ENCODE results near the gene DYDC2.

DNA sequence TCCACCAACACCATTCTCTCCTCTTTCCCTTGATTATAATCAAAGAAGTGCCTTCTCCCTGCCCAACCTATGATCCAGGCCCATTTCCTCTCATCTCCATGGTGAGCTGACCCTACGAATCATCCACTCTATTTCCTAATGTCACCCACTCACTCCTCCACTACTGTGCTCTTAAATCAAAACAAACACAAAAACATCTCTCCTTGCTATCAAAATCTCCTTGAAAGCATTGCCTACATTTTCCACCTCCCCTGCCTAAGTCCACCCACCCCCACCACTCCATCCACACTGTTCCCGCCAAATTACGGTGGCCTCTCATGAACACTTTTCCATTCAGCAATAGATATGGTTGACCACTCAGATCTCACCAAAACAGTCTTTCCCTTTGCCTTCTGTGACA is 5.4 kb upstream of the DYDC2 start:
- TF ChIP-seq, protein P1, sequence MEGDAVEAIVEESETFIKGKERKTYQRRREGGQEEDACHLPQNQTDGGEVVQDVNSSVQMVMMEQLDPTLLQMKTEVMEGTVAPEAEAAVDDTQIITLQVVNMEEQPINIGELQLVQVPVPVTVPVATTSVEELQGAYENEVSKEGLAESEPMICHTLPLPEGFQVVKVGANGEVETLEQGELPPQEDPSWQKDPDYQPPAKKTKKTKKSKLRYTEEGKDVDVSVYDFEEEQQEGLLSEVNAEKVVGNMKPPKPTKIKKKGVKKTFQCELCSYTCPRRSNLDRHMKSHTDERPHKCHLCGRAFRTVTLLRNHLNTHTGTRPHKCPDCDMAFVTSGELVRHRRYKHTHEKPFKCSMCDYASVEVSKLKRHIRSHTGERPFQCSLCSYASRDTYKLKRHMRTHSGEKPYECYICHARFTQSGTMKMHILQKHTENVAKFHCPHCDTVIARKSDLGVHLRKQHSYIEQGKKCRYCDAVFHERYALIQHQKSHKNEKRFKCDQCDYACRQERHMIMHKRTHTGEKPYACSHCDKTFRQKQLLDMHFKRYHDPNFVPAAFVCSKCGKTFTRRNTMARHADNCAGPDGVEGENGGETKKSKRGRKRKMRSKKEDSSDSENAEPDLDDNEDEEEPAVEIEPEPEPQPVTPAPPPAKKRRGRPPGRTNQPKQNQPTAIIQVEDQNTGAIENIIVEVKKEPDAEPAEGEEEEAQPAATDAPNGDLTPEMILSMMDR (IDR thresholded peaks at IDR 0.05; ENCODE audit: low read depth, low read length, missing input control): no peak
- TF ChIP-seq HNF4G (IDR thresholded peaks at IDR 0.05) (no peak), YY1 (IDR thresholded peaks at IDR 0.05) (no peak), GABPA (IDR thresholded peaks at IDR 0.05 in 1 of 2, conservative IDR thresholded peaks at IDR 0.05 in 1 of 2) (no peak)
- TF ChIP-seq, protein P2, sequence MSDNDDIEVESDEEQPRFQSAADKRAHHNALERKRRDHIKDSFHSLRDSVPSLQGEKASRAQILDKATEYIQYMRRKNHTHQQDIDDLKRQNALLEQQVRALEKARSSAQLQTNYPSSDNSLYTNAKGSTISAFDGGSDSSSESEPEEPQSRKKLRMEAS (IDR thresholded peaks at IDR 0.05): no peak
